Neural crest cell (in vitro differentiated cells): ENCODE measurements around the gene MYO1C. TPM values are rescaled to one million over a fixed set of nuclear protein-coding genes. Genes with fewer than 3 reads are reported as not detected.

Source experiments
- DNase-seq: peaks from one replicate; pipeline ENCODE4 v3.0.0; 2021; ENCODE audit warnings: low read depth, mixed read lengths, low spot score
- H3K27ac Mint-ChIP-seq: one replicate; pipeline ENCODE4 v1.8.0; 2021; ENCODE audit warnings: mild to moderate bottlenecking, mixed read lengths; ENCODE audit not compliant: unreplicated experiment
- H3K27me3 Mint-ChIP-seq: 2 replicates; pipeline ENCODE4 v1.8.0; 2021; ENCODE audit warnings: low read depth, mild to moderate bottlenecking, mixed read lengths
- H3K36me3 Mint-ChIP-seq: 2 replicates; pipeline ENCODE4 v1.8.0; 2021; ENCODE audit warnings: low read depth, mild to moderate bottlenecking, mixed read lengths
- H3K4me1 Mint-ChIP-seq: 2 replicates; pipeline ENCODE4 v1.8.0; 2021; ENCODE audit warnings: mixed read lengths
- H3K4me3 Mint-ChIP-seq: one replicate; pipeline ENCODE4 v1.8.0; 2021; ENCODE audit warnings: mild to moderate bottlenecking, mixed read lengths
- H3K9me3 Mint-ChIP-seq: 2 replicates; pipeline ENCODE4 v1.8.0; 2021; ENCODE audit warnings: mixed read lengths
- CTCF ChIP-seq: fragments of 200-600 bp; sonication (generic); conservative IDR thresholded peaks from 2 replicates; pipeline ENCODE4 v1.5.0; 2021; ENCODE audit warnings: antibody characterized with exemption, mild to moderate bottlenecking
- total RNA-seq: library from RNA; stranded (reverse); gene quantifications from 2 replicates; pipeline ENCODE4 v1.2.1, GENCODE V29; 2021

MYO1C gene
- total RNA-seq, 1 donor from 2014 or later, result 53.2 TPM

DNA sequence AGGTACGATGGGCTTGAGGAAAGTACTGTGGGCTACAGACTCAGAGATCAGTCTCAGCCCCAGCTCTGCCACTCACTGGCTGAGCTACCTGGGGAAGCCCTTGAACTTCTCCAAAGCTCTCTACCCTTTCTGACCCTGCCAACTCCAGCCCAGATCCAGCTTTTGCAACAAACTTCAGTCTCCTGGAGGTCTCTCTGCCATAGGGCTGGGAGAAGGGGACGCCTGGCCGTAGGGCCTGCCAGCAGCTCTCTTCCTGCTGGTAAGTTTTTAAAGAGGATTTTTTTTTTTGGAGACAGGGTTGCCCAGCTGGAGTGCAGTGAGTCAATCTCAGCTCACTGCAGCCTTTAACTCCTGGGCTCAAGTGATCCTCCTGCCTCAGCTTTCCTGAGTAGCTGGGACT is 12.4 kb upstream of the MYO1C start:
- Mint-ChIP-seq H3K4me1 (peaks cover 8% of the 10 kb centered on the region), H3K27me3 (no peaks in the 10 kb centered on the region), H3K27ac (no peak overlapping the region), H3K36me3 (no peaks in the 10 kb centered on the region), H3K9me3 (no peaks in the 10 kb centered on the region), H3K4me3 (no peak overlapping the region)
- TF ChIP-seq CTCF, result no peak
- DNase-seq, result no peak

DNA sequence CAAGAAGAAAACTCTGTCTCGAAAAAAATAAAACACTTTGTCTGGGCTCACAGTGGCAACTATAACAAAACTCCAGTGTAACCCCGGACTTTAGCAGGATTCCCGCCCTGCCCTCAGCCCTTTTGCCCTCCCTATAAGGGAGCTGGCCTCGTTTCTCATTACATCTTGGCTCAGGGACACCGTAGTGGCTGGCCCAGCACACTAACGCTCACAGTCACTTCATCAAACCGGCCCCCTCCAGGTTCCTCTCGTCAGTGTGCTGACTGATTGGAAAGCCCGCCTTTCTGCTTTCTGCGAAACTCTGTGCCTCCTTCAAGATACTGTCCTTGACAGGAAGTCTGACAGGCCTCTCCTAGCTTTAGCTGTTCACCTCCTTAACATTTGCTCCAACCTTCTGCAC is 11.2 kb upstream of the MYO1C start:
- H3K36me3 Mint-ChIP-seq, result no peaks in the 10 kb centered on the region
- H3K27ac Mint-ChIP-seq, result no peak overlapping the region
- no peak for TF ChIP-seq CTCF

DNA sequence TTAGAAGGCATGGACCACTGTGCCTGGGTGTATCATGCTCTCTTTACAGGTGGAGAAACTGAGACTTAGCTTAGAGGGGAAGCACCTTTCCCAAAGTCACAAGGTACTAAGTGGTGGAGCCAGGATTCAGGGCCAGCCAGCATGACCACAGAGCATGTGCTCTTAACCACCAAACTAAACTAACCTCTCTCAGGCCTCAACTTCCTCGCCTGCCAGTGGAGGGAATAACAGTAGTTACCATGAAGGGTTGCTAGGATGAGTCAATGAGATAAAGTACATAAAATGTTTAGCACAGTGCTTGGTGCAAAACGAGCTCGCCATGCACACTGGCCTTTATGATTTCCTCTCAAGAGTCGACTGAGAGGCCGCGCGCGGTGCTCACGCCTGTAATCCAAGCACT is 6.4 kb upstream of the MYO1C start:
- no peak for DNase-seq
- no peak overlapping the region for H3K27ac Mint-ChIP-seq
- no peak overlapping the region for H3K4me3 Mint-ChIP-seq
- no peaks in the 10 kb centered on the region for H3K9me3 Mint-ChIP-seq
- peaks cover 2% of the 10 kb centered on the region for H3K4me1 Mint-ChIP-seq
- TF ChIP-seq CTCF, result no peak
- H3K27me3 Mint-ChIP-seq, result no peaks in the 10 kb centered on the region
- H3K36me3 Mint-ChIP-seq, result no peaks in the 10 kb centered on the region

More for the DNA sequence above, 11.2 kb upstream of the MYO1C start:
- Mint-ChIP-seq H3K9me3 (no peaks in the 10 kb centered on the region), H3K27me3 (no peaks in the 10 kb centered on the region), H3K4me3 (no peak overlapping the region), H3K4me1 (peaks cover 3% of the 10 kb centered on the region)
- no peak for DNase-seq

- Mint-ChIP-seq H3K36me3 (no peaks in the 10 kb centered on the region), H3K27ac (no peak overlapping the region), H3K4me1 (peaks cover 4% of the 10 kb centered on the region), H3K4me3 (no peak overlapping the region), H3K9me3 (no peaks in the 10 kb centered on the region), H3K27me3 (peaks cover 3% of the 10 kb centered on the region)
- DNase-seq, result no peak
- TF ChIP-seq CTCF, result no peak
These were observed 5.7 kb upstream of the MYO1C start for GRCh38 chr17:1498233-1498632.

GRCh38 chr17:1497831-1498230 is 5.3 kb upstream of the MYO1C start:
- peaks cover 5% of the 10 kb centered on the region for H3K27me3 Mint-ChIP-seq
- no peak for TF ChIP-seq CTCF
- no peak for DNase-seq
- no peak overlapping the region for H3K27ac Mint-ChIP-seq
- no peaks in the 10 kb centered on the region for H3K9me3 Mint-ChIP-seq
- H3K36me3 Mint-ChIP-seq, result no peaks in the 10 kb centered on the region
- no peak overlapping the region for H3K4me3 Mint-ChIP-seq
- H3K4me1 Mint-ChIP-seq, result peaks cover 7% of the 10 kb centered on the region

- H3K4me3 Mint-ChIP-seq, result no peak overlapping the region
These were observed 4.4 kb upstream of the MYO1C start for GRCh38 chr17:1496869-1497268.

More at GRCh38 chr17:1496869-1497268, 4.4 kb upstream of the MYO1C start:
- H3K9me3 Mint-ChIP-seq, result no peaks in the 10 kb centered on the region
- TF ChIP-seq CTCF, result no peak
- H3K27ac Mint-ChIP-seq, result no peak overlapping the region
- peaks cover 12% of the 10 kb centered on the region for H3K4me1 Mint-ChIP-seq
- DNase-seq, result no peak
- no peaks in the 10 kb centered on the region for H3K36me3 Mint-ChIP-seq
- peaks cover 9% of the 10 kb centered on the region for H3K27me3 Mint-ChIP-seq
